Glutamatergic neuron (in vitro differentiated cells): ENCODE results near the gene PHLDB2. TPM values are rescaled to one million over a fixed set of nuclear protein-coding genes. Genes with fewer than 3 reads are reported as not detected.

Experiments
- DNase-seq: peaks from one replicate; pipeline ENCODE4 v3.0.0; 2022
- H3K27ac Mint-ChIP-seq: one replicate; pipeline ENCODE4 v1.8.0; 2020; ENCODE audit warnings: mild to moderate bottlenecking, mixed read lengths, inconsistent platforms; ENCODE audit not compliant: unreplicated experiment
- H3K27me3 Mint-ChIP-seq: one replicate; pipeline ENCODE4 v1.8.0; 2020; ENCODE audit warnings: mild to moderate bottlenecking, moderate library complexity, mixed read lengths, inconsistent platforms; ENCODE audit not compliant: unreplicated experiment
- H3K36me3 Mint-ChIP-seq: one replicate; pipeline ENCODE4 v1.8.0; 2020; ENCODE audit warnings: mild to moderate bottlenecking, mixed read lengths, inconsistent platforms; ENCODE audit not compliant: unreplicated experiment
- H3K4me1 Mint-ChIP-seq: one replicate; pipeline ENCODE4 v1.8.0; 2020; ENCODE audit warnings: mild to moderate bottlenecking, low read depth, mixed read lengths, inconsistent platforms; ENCODE audit not compliant: unreplicated experiment
- H3K4me3 Mint-ChIP-seq: one replicate; pipeline ENCODE4 v1.8.0; 2020; ENCODE audit warnings: mild to moderate bottlenecking, mixed read lengths, inconsistent platforms; ENCODE audit not compliant: unreplicated experiment
- H3K9me3 Mint-ChIP-seq: one replicate; pipeline ENCODE4 v1.8.0; 2020; ENCODE audit warnings: mild to moderate bottlenecking, moderate library complexity, mixed read lengths, inconsistent platforms; ENCODE audit not compliant: unreplicated experiment
- total RNA-seq: library from RNA; stranded (reverse); fragmentation: NEBNext Ultra II Directional; extraction: Animal tissue kit (Norgen Biotek cat#: 25700); gene quantifications from one replicate; pipeline ENCODE4 v1.2.1, GENCODE V29; 2021; ENCODE audit not compliant: unreplicated experiment
- TF ChIP-seq, protein P1 (sequence below): fragments of 200-600 bp; sonication (generic); IDR thresholded peaks from one replicate; pipeline ENCODE4 v1.5.0; 2021; ENCODE audit not compliant: partially characterized antibody, unreplicated experiment

PHLDB2 gene
- total RNA-seq, 1 donor from 2014 or later = 18.7 TPM

DNA sequence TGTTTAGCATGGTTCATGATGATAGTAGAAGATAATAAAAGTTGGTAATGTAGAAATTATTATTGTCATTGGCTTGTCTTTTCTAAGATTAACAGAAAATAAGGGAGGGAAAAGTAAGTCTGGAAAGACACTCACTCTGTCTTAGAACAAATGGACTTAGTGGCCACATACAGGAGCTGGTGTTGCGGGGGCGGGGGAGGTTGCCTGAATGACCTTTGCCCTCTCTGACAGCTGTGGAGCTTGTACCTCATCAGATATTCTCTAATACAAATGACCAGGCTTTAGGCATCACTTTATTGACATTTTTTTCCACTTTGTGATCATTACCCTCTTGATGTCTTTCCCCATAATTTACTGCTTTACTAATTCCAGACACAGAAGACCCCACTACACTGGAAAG, 145.6 kb downstream of the PHLDB2 start:
- TF ChIP-seq, protein P1, sequence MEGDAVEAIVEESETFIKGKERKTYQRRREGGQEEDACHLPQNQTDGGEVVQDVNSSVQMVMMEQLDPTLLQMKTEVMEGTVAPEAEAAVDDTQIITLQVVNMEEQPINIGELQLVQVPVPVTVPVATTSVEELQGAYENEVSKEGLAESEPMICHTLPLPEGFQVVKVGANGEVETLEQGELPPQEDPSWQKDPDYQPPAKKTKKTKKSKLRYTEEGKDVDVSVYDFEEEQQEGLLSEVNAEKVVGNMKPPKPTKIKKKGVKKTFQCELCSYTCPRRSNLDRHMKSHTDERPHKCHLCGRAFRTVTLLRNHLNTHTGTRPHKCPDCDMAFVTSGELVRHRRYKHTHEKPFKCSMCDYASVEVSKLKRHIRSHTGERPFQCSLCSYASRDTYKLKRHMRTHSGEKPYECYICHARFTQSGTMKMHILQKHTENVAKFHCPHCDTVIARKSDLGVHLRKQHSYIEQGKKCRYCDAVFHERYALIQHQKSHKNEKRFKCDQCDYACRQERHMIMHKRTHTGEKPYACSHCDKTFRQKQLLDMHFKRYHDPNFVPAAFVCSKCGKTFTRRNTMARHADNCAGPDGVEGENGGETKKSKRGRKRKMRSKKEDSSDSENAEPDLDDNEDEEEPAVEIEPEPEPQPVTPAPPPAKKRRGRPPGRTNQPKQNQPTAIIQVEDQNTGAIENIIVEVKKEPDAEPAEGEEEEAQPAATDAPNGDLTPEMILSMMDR = no peak
- H3K27ac Mint-ChIP-seq = peak overlapping the region; percentile 98
- peaks cover 68% of the 10 kb centered on the region for H3K4me1 Mint-ChIP-seq
- peaks cover 17% of the 10 kb centered on the region for H3K36me3 Mint-ChIP-seq
- H3K4me3 Mint-ChIP-seq = peak overlapping the region; percentile 92
- peaks cover 28% of the 10 kb centered on the region for H3K9me3 Mint-ChIP-seq
- DNase-seq = peak; percentile 36
- peaks cover 10% of the 10 kb centered on the region for H3K27me3 Mint-ChIP-seq

GRCh38 chr3:112005091-112005672, 146.1 kb downstream of the PHLDB2 start:
- TF ChIP-seq, protein P1 = no peak
- peaks cover 26% of the 10 kb centered on the region for H3K9me3 Mint-ChIP-seq
- peak overlapping the region; percentile 92 for H3K4me3 Mint-ChIP-seq
- peaks cover 17% of the 10 kb centered on the region for H3K36me3 Mint-ChIP-seq
- peak overlapping the region; percentile 98 for H3K27ac Mint-ChIP-seq
- H3K4me1 Mint-ChIP-seq = peaks cover 72% of the 10 kb centered on the region
- H3K27me3 Mint-ChIP-seq = peaks cover 8% of the 10 kb centered on the region
- DNase-seq = no peak

DNA sequence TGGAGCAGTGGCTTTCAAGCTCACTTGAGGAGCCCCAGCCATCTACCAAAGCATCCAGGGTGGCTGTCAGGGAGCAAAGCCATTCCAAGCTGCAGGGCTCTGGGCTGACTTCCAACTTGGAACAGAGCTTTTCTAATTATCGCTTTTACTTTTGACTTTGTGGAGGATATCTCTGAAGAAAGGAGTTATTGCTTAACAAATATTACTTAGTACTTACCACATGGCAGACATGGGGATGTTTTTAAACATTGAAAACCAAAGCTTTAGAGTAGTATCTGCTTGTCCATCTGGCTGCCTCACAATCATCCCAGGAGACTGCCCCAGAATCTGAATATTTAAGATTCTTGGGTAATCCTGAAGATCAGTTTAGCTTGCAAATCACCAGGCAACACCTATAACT, 148.6 kb downstream of the PHLDB2 start:
- TF ChIP-seq, protein P1 = no peak
- peaks cover 80% of the 10 kb centered on the region for H3K4me1 Mint-ChIP-seq
- peaks cover 3% of the 10 kb centered on the region for H3K27me3 Mint-ChIP-seq
- no peak overlapping the region for H3K4me3 Mint-ChIP-seq
- H3K27ac Mint-ChIP-seq = peak overlapping the region; percentile 59
- H3K9me3 Mint-ChIP-seq = peaks cover 10% of the 10 kb centered on the region
- DNase-seq = no peak
- peaks cover 13% of the 10 kb centered on the region for H3K36me3 Mint-ChIP-seq

- Mint-ChIP-seq H3K27ac (peak overlapping the region; percentile 78), H3K4me3 (peak overlapping the region; percentile 75), H3K4me1 (peaks cover 70% of the 10 kb centered on the region), H3K9me3 (peaks cover 5% of the 10 kb centered on the region), H3K36me3 (peaks cover 5% of the 10 kb centered on the region), H3K27me3 (peaks cover 3% of the 10 kb centered on the region)
- DNase-seq = no peak
- TF ChIP-seq, protein P1 = no peak
Observed at GRCh38 chr3:112009670-112010069, 150.6 kb downstream of the PHLDB2 start.

DNA sequence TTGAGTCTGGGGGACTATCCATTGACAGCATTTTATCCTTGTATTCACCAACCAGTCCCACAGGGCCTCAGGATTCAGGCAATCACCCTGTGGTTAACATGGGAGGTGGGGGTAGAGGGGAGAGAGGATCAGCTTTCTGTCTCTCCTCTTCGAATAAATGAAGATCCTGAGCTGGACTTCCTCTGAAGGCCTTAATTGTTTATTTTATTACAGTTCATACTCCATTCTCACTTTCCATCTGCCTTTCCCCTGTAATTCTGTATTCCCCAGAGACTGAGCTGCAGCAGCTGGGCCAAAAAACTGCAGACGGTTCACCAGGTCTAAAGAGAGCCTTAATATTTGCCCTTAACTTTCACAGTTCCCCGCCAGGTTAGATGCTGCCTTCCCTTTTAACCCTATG, 151.6 kb downstream of the PHLDB2 start:
- H3K27me3 Mint-ChIP-seq = peaks cover 2% of the 10 kb centered on the region
- TF ChIP-seq, protein P1 = no peak
- H3K27ac Mint-ChIP-seq = peak overlapping the region; percentile 70
- no peak for DNase-seq
- peaks cover 62% of the 10 kb centered on the region for H3K4me1 Mint-ChIP-seq
- peaks cover 5% of the 10 kb centered on the region for H3K9me3 Mint-ChIP-seq
- peak overlapping the region; percentile 75 for H3K4me3 Mint-ChIP-seq
- H3K36me3 Mint-ChIP-seq = no peaks in the 10 kb centered on the region
